NT2/D1 (cell line): Measurements from ENCODE around the gene COBL.

Source experiments
- DNase-seq: peaks from one replicate; pipeline ENCODE4 v3.0.0-alpha.2; 2011; ENCODE audit warnings: low read depth, low spot score
- H3K27me3 ChIP-seq: 2 replicates; pipeline ENCODE4 v1.6.0; 2011; ENCODE audit warnings: mild to moderate bottlenecking; ENCODE audit not compliant: insufficient read length, insufficient read depth
- H3K36me3 ChIP-seq: 2 replicates; pipeline ENCODE4 v1.6.1; 2011; ENCODE audit warnings: mild to moderate bottlenecking, low read length, mixed read lengths; ENCODE audit not compliant: insufficient read depth, insufficient read length
- H3K4me1 ChIP-seq: 2 replicates; pipeline ENCODE4 v1.5.1; 2011; ENCODE audit not compliant: insufficient read depth, insufficient read length
- H3K4me3 ChIP-seq: 2 replicates; pipeline ENCODE4 v1.5.1; 2011; ENCODE audit warnings: low read depth; ENCODE audit not compliant: insufficient read length
- H3K9ac ChIP-seq: 2 replicates; pipeline ENCODE4 v1.6.0; 2011; ENCODE audit warnings: low read depth; ENCODE audit not compliant: insufficient read length
- H3K9me3 ChIP-seq: 2 replicates; pipeline ENCODE4 v1.5.1; 2011; ENCODE audit warnings: mild to moderate bottlenecking, low read length; ENCODE audit not compliant: insufficient read depth
- SUZ12 ChIP-seq: IDR thresholded peaks from 2 replicates; pipeline ENCODE4 v1.6.1; 2011; ENCODE audit not compliant: insufficient read length, insufficient read depth; ENCODE audit errors: extremely low read depth
- YY1 ChIP-seq: IDR thresholded peaks from 2 replicates; pipeline ENCODE4 v1.6.1; 2011; ENCODE audit not compliant: insufficient read length, insufficient read depth
- ZNF274 ChIP-seq: IDR thresholded peaks from 2 replicates; pipeline ENCODE4 v1.6.1; 2011; ENCODE audit warnings: mild to moderate bottlenecking, low read depth, low read length

Gene COBL

DNA sequence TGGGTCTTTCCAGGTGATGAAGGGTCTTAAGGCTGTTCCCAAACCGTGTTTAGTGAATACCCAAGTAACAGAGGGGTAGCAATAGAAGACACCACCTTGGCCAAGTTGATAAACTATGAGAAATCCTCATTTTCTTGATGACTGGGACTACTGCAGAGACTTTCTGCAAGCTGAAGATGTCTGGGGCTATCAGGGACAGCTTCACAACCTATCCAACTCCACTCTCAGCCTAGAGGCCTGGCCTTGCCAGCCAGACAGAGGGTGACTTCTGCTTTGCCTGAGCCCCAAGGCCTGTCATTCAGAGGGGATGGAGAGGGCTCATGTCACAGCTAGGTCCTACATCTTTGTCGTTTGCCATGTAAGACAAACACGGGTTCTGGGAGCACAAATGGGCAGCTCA lies 278.0 kb downstream of the COBL start:
- DNase-seq = no peak

DNA sequence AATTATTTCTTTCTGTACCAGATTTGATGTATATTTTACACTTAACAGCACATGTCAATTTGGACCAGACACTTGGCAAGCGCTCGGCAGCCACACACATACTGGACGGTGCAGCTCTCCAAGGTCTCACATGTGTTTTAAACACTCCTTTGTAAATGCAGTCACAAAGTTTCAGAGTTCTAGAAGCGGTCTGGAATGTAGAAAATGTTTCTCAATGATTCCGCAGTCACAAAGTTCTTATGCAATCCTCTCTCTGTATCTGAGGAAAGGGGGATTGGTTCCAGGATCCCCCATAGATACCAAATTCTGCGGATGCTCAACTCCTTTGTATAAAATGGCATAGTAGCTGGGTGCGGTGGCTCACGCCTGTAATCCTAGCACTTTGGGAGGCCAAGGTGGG lies 280.9 kb downstream of the COBL start:
- H3K9me3 ChIP-seq = peaks cover 7% of the 10 kb centered on the region; the same call in 1 of the 2 replicates
- no peaks in the 10 kb centered on the region for H3K27me3 ChIP-seq
- H3K36me3 ChIP-seq = no peaks in the 10 kb centered on the region
- H3K4me3 ChIP-seq = no peak overlapping the region
- no peak for TF ChIP-seq YY1
- no peak for TF ChIP-seq ZNF274
- TF ChIP-seq SUZ12 = no peak
- peaks cover 6% of the 10 kb centered on the region for H3K4me1 ChIP-seq
- H3K9ac ChIP-seq = no peak overlapping the region
- no peak for DNase-seq

More for the DNA sequence above, 278.0 kb downstream of the COBL start:
- H3K4me1 ChIP-seq = peaks cover 6% of the 10 kb centered on the region
- TF ChIP-seq SUZ12 (no peak), YY1 (no peak), ZNF274 (no peak)
- H3K9me3 ChIP-seq = peaks cover 7% of the 10 kb centered on the region; the same call in 1 of the 2 replicates
- H3K36me3 ChIP-seq = no peaks in the 10 kb centered on the region
- no peak overlapping the region for H3K9ac ChIP-seq
- no peak overlapping the region for H3K4me3 ChIP-seq
- no peaks in the 10 kb centered on the region for H3K27me3 ChIP-seq

DNA sequence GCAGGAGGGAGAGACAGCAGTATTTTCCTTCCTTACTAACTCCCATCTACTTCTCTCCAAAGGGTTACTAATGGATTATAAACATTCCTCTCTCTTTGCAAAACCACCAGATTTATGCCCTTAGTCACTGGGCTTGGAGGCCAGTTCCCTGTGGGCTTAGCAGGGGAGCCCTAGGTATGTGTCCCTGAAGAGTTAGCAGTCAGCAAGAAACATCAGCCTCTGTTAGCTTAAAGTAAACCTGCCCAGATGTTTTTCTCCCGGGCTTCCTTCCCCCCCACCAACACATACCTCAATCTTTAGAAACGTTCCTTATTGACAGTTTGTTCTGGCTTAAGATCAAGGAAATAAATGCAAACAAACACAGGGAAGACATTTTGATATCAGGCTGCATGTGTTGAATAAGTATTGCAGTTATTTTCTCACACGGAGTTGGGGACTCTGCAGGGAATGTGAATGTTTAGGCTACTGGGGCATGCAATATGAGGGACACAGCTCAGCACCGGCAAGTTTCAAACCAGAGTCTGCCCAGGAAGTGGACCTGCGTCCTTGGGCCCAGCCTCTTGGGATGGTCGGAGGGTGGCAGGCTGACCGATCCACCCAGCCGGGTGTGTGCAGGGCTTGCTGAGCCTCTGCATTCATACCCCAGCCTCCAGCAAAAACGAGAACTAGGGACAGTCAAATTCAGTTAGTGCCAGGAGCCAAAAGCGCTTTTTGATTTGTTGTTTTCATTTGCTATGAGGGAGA lies 281.9 kb downstream of the COBL start:
- no peak overlapping the region for H3K4me3 ChIP-seq
- no peak for TF ChIP-seq YY1
- TF ChIP-seq ZNF274 = no peak
- no peak for TF ChIP-seq SUZ12

DNA sequence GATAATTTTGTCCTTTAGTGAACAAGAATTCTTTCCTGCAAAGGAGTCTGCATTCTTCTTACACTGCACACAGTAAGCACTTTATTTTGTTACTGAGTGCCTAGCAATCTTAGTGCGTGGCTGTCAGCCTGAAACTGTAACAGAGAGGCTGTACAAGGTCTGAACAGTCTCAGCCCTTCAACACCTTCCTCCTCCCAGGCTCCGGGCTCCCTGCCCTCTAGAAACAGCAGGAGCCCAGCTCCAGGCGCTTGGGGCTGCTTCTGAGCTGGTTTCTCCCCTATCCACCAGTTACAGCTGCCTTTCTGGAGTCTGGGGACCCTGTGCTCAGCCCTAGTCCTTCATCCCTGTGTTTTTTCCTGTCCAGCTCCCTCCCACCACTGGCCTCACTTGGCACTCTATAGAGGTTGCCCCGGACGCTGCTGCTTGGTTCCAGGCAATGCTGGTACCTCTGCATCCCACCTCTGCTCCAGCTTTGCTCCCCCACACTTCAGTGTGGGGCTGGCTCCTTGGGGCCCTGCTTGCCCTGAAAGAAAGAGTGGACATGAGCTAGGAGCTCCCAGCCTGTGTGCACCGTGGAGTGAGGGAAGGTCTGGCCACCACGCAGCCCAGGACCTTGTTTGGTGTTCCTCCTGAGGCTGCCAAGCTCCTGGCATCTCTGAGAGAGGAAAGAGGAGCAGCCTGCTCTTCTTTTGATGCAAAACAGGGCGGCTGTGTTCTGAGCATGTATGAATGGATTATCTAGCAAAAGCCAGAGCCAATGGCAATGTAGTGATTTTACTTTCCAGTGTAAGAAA lies 282.7 kb downstream of the COBL start:
- TF ChIP-seq ZNF274 (no peak), YY1 (no peak), SUZ12 (no peak)
- no peak for DNase-seq
- Histone ChIP-seq H3K4me1 (peaks cover 6% of the 10 kb centered on the region), H3K36me3 (peaks cover under 1% of the 10 kb centered on the region), H3K4me3 (no peak overlapping the region), H3K27me3 (no peaks in the 10 kb centered on the region), H3K9ac (peak overlapping the region; percentile 18), H3K9me3 (peaks cover 7% of the 10 kb centered on the region; the same call in 1 of the 2 replicates)

More for the DNA sequence above, 281.9 kb downstream of the COBL start:
- Histone ChIP-seq H3K4me1 (peaks cover 6% of the 10 kb centered on the region), H3K36me3 (no peaks in the 10 kb centered on the region), H3K27me3 (no peaks in the 10 kb centered on the region), H3K9ac (no peak overlapping the region), H3K9me3 (peaks cover 7% of the 10 kb centered on the region; the same call in 1 of the 2 replicates)
- DNase-seq = no peak

DNA sequence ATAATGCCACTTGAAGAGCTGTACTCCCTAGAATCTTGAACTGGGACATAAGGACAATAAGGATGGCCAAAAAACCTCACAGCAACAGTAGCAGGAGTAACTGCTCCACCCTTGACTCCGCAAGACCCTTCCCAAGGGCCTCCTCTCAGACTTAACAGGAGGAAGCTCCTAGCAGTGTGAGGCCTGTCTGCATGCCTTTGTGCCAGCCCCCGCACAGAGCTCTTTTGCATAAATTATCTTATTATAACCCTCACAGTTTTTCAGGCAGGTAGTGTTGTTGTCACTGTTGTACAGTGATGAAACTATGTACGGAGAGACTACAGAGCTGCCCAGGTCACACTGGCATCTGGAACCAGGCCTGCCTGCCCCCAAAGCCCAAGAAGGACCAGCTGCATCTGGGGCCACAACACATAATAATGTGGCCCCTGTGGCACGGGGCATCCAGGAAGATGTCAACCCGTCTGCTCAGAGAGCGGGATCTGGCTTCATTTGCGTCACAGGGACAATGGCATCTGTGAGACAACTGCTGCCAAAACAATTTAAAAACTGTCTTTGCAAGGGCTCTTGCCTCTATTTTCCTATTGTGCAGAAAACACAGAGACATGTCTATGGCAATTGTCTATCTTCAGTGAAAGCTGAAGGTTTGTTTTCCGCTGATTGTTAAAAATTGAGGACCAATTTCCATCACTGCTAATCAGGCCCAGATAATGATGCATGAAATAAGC lies 284.7 kb downstream of the COBL start:
- TF ChIP-seq SUZ12 (no peak), YY1 (no peak), ZNF274 (no peak)
- Histone ChIP-seq H3K4me1 (peaks cover 6% of the 10 kb centered on the region), H3K4me3 (no peak overlapping the region)

DNA sequence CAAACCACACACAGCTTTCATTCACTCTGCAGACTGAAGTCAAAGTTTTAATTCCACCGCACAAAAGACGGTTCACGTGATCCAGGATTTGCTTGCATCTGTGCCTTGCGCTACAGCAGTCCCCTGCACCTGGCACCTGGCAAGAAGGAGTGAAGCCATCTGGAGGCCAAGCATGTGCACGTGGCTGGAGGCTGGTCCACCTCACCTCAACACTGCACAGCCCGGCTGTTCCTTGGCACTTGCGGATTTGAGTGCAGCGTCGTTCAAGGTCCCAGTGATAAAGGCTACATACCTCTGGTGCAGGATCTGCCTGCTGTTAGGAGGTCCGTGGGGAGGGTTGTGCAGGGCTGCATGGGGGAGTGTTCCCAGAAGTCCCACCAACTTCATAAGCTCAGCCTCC lies 285.4 kb downstream of the COBL start:
- no peak overlapping the region for H3K9ac ChIP-seq
- no peak overlapping the region for H3K4me3 ChIP-seq
- H3K4me1 ChIP-seq = peaks cover 6% of the 10 kb centered on the region
- DNase-seq = no peak
- H3K9me3 ChIP-seq = peaks cover under 1% of the 10 kb centered on the region; the same call in 1 of the 2 replicates
- H3K27me3 ChIP-seq = no peaks in the 10 kb centered on the region
- peaks cover 9% of the 10 kb centered on the region for H3K36me3 ChIP-seq
- TF ChIP-seq ZNF274 = no peak
- TF ChIP-seq YY1 = no peak
- TF ChIP-seq SUZ12 = no peak

More for the DNA sequence above, 284.7 kb downstream of the COBL start:
- no peaks in the 10 kb centered on the region for H3K27me3 ChIP-seq
- peaks cover 7% of the 10 kb centered on the region for H3K36me3 ChIP-seq
- H3K9ac ChIP-seq = no peak overlapping the region
- peaks cover 7% of the 10 kb centered on the region; the same call in 1 of the 2 replicates for H3K9me3 ChIP-seq
- DNase-seq = no peak

DNA sequence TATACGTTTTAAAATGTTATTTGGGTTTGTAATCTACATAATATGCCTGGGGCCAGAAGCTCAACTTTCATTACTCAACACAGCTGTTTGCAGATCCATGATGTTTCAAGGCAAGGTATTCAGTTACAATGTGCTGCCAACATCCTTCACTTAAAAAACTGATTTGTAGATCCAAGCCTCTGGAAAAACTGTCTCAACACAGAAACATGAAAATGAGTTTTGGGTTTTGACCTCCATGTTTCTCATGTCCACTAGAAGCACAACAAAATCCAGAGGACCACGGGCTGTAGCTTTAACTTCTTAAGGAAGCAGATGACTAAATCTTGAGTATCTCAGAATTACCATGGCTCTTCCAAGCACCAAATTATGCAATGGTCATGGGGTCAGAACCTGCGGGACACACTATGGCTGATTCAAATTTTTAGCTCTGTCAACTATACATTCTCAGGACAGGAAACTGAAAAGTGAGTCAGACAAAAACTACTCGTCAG lies 286.9 kb downstream of the COBL start:
- TF ChIP-seq ZNF274 = no peak
- TF ChIP-seq SUZ12 = no peak
- TF ChIP-seq YY1 = no peak
- DNase-seq = no peak
- H3K36me3 ChIP-seq = peaks cover 9% of the 10 kb centered on the region
- H3K4me1 ChIP-seq = peaks cover 3% of the 10 kb centered on the region
- H3K4me3 ChIP-seq = no peak overlapping the region
- no peak overlapping the region for H3K9ac ChIP-seq
- no peaks in the 10 kb centered on the region for H3K9me3 ChIP-seq
- H3K27me3 ChIP-seq = no peaks in the 10 kb centered on the region
